ENCODE measurements around the gene SLC45A1.

- no peak for TF ChIP-seq CTCF (conservative IDR thresholded peaks at IDR 0.05; ENCODE audit: low read depth, low read length)
- TF ChIP-seq ELK1 (IDR thresholded peaks at IDR 0.05; ENCODE audit: borderline replicate concordance, low read depth, low read length): no peak
- TF ChIP-seq MAFK (IDR thresholded peaks at IDR 0.05; ENCODE audit: low read depth, low read length): no peak
- no peak for TF ChIP-seq POLR2A (IDR thresholded peaks at IDR 0.05; ENCODE audit: low read depth, low read length)
- no peak for TF ChIP-seq RAD21 (IDR thresholded peaks at IDR 0.05; ENCODE audit: low read length)
- TF ChIP-seq FOS (IDR thresholded peaks at IDR 0.05; ENCODE audit: low read depth, low read length): no peak
- TF ChIP-seq USF2 (IDR thresholded peaks at IDR 0.05; ENCODE audit: low read depth, low read length): no peak
- TF ChIP-seq MAZ (IDR thresholded peaks at IDR 0.05; ENCODE audit: borderline replicate concordance, low read depth, low read length): no peak
- TF ChIP-seq CEBPB (IDR thresholded peaks at IDR 0.05; ENCODE audit: low read depth, low read length): no peak
- no peak for TF ChIP-seq NFE2L2 (IDR thresholded peaks at IDR 0.05; ENCODE audit: low read depth, low read length)
- no peak for TF ChIP-seq RFX5 (IDR thresholded peaks at IDR 0.05; ENCODE audit: low read depth, low read length)
- TF ChIP-seq BHLHE40 (IDR thresholded peaks at IDR 0.05; ENCODE audit: low read depth, low read length): no peak
- TF ChIP-seq RCOR1 (IDR thresholded peaks at IDR 0.05; ENCODE audit: insufficient replicate concordance, low read length): no peak
- no peak for TF ChIP-seq SMC3 (IDR thresholded peaks at IDR 0.05; ENCODE audit: low read depth, low read length)
Measured at GRCh38 chr1:8386247-8386646, 68.3 kb downstream of the SLC45A1 start.

Data from IMR-90 (cell line).